CD14-positive monocyte (primary cell): ENCODE data around the gene NRXN3. TPM values are rescaled to one million over a fixed set of nuclear protein-coding genes. Genes with fewer than 3 reads are reported as not detected.

Source experiments
- DNase-seq, 3 donors: peaks; one replicate each; pipeline ENCODE4 v3.0.0-alpha.2; 2011 to 2022
- H2AFZ ChIP-seq: 2 replicates; pipeline ENCODE4 v1.6.0; 2012; ENCODE audit warnings: mild to moderate bottlenecking, low read depth, low read length, inconsistent platforms; ENCODE audit not compliant: insufficient read depth, poor library complexity, severe bottlenecking
- H3K27ac ChIP-seq, 2 donors: 1 replicate in 1 of 2; 2 replicates in 1 of 2; pipeline ENCODE4 v1.5.1; 2012 to 2013; ENCODE audit warnings: low read length in 2 of 2, control low read depth in 1 of 2, inconsistent platforms in 1 of 2, low read depth in 1 of 2, mild to moderate bottlenecking in 1 of 2
- H3K27me3 ChIP-seq, 2 donors: one replicate each; pipeline versions ENCODE4 v1.6.0 to v1.6.1; 2011 to 2013; ENCODE audit warnings: low read length in 2 of 2; ENCODE audit not compliant: control insufficient read depth in 2 of 2, insufficient read depth in 2 of 2
- H3K36me3 ChIP-seq, 2 donors: replicated peaks in 1 of 2; 1 replicate in 1 of 2; 2 replicates in 1 of 2; pipeline versions ENCODE4 v1.5.1 to v1.6.1; 2012 to 2013; ENCODE audit warnings: low read length in 2 of 2, control low read depth in 1 of 2, inconsistent platforms in 1 of 2, mild to moderate bottlenecking in 1 of 2; ENCODE audit not compliant: insufficient read depth in 2 of 2, control insufficient read depth in 1 of 2
- H3K4me1 ChIP-seq, 2 donors: 1 replicate in 1 of 2; 2 replicates in 1 of 2; pipeline versions ENCODE4 v1.5.1 to v1.6.1; 2012 to 2013; ENCODE audit warnings: low read length in 2 of 2, control low read depth in 1 of 2, inconsistent platforms in 1 of 2, mild to moderate bottlenecking in 1 of 2, moderate library complexity in 1 of 2; ENCODE audit not compliant: insufficient read depth in 2 of 2, control insufficient read depth in 1 of 2
- H3K4me2 ChIP-seq: replicated peaks from 2 replicates; pipeline ENCODE3; 2012; ENCODE audit warnings: low read length, moderate library complexity, mild to moderate bottlenecking; ENCODE audit not compliant: poor library complexity, severe bottlenecking; ENCODE audit errors: extremely low read depth
- H3K4me3 ChIP-seq, 3 experiments: fragments of 200-600 bp in 1 of 3; sonication (generic) in 1 of 3; replicated peaks in 1 of 3; 1 replicate in 2 of 3; 2 replicates in 1 of 3; pipeline ENCODE4 v1.5.1; 2011 to 2013; ENCODE audit warnings: low read length in 3 of 3, mild to moderate bottlenecking in 3 of 3, control low read depth in 2 of 3, low read depth in 2 of 3, inconsistent platforms in 1 of 3, moderate library complexity in 1 of 3
- H3K79me2 ChIP-seq: 2 replicates; pipeline ENCODE4 v1.6.0; 2012; ENCODE audit warnings: mild to moderate bottlenecking, control low read depth, inconsistent platforms, low read length, moderate library complexity; ENCODE audit not compliant: insufficient read depth
- H3K9ac ChIP-seq: 2 replicates; pipeline ENCODE4 v1.6.0; 2017; ENCODE audit warnings: low read length, mild to moderate bottlenecking; ENCODE audit not compliant: insufficient read depth, poor library complexity, severe bottlenecking
- H3K9me3 ChIP-seq, 2 donors: replicated peaks in 1 of 2; 1 replicate in 1 of 2; 2 replicates in 1 of 2; pipeline versions ENCODE4 v1.5.1 to v1.6.1; 2012 to 2013; ENCODE audit warnings: low read length in 2 of 2, control low read depth in 1 of 2; ENCODE audit not compliant: control insufficient read depth in 1 of 2, insufficient read depth in 1 of 2
- H4K20me1 ChIP-seq: 2 replicates; pipeline ENCODE4 v1.6.0; 2012; ENCODE audit warnings: mild to moderate bottlenecking, low read length, control low read depth, moderate library complexity; ENCODE audit not compliant: insufficient read depth
- H3K27ac Mint-ChIP-seq, 7 donors: one replicate each; pipeline ENCODE4 v1.8.0; 2020; ENCODE audit warnings: mild to moderate bottlenecking in 7 of 7, mixed read lengths in 7 of 7, moderate library complexity in 6 of 7, inconsistent platforms in 2 of 7
- H3K27me3 Mint-ChIP-seq, 3 donors: one replicate each; pipeline ENCODE4 v1.8.0; 2021 to 2022; ENCODE audit warnings: low read depth in 3 of 3, mild to moderate bottlenecking in 3 of 3, mixed read lengths in 3 of 3, moderate library complexity in 3 of 3, inconsistent platforms in 1 of 3
- H3K36me3 Mint-ChIP-seq, 2 donors: one replicate each; pipeline ENCODE4 v1.8.0; 2020; ENCODE audit warnings: mixed read lengths in 2 of 2, inconsistent platforms in 1 of 2, mild to moderate bottlenecking in 1 of 2
- H3K4me1 Mint-ChIP-seq: one replicate; pipeline ENCODE4 v1.8.0; 2020; ENCODE audit warnings: mild to moderate bottlenecking, mixed read lengths
- H3K4me3 Mint-ChIP-seq, 2 donors: one replicate each; pipeline ENCODE4 v1.8.0; 2020; ENCODE audit warnings: mild to moderate bottlenecking in 2 of 2, mixed read lengths in 2 of 2, moderate library complexity in 1 of 2
- H3K9me3 Mint-ChIP-seq, 7 donors: one replicate each; pipeline ENCODE4 v1.8.0; 2020 to 2022; ENCODE audit warnings: mixed read lengths in 7 of 7, mild to moderate bottlenecking in 6 of 7, moderate library complexity in 6 of 7, inconsistent platforms in 2 of 7
- WGBS: methylation state at CpG from one replicate; pipeline ENCODE4 v1.1.5; 2013; ENCODE audit warnings: missing lambda C conversion rate; ENCODE audit not compliant: insufficient coverage; 5-methylcytosine and 5-hydroxymethylcytosine counted together
- intact Hi-C, 2 donors: fragments of 100-400 bp; cut with micrococcal nuclease; formaldehyde crosslinking; loops; one replicate each; pipeline versions ENCODE4 v1.15.0 to v1.15.1; 2023
- polyA plus RNA-seq, 3 donors: library from polyadenylated mRNA; depleted of rRNA in 1 of 3; unstranded in 2 of 3; stranded (reverse) in 1 of 3; fragments of 300-500 nt in 2 of 3; fragments of >200 nt in 1 of 3; fragmentation: Illumina TruSeq in 2 of 3; gene quantifications; 1 replicate in 2 of 3; 2 replicates in 1 of 3; pipeline ENCODE4 v1.2.3, GENCODE V29; 2012 to 2021
- TF ChIP-seq, protein P1 (sequence below): fragments of 200-600 bp; IDR thresholded peaks from one replicate; pipeline ENCODE4 v1.8.0; 2022; ENCODE audit warnings: antibody characterized with exemption, mild to moderate bottlenecking

Gene NRXN3
- polyA plus RNA-seq, 3 donors = not detected

DNA sequence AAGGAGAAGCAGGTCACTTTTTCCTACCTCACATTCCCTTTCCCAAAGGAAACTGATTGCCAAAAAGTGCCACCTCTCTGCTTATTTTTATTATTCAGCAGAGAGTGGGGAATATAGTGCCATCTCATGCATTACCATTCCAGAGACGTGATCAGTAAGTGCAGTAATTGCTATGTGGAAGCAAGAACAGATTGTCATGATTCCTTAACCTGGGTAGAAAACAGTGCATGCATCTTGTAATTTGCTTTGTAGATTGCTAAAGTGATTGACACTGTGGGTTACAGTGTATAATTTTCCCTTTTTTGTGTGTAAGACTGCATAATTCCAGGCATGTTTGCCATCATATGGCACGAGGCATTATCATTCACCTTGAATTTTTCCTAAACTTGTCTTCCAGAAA is 1708.6 kb downstream of the NRXN3 start:
- Mint-ChIP-seq H3K36me3 (no peaks in the 10 kb centered on the region), H3K4me3 (no peak overlapping the region), H3K9me3 (peaks cover 0 to 6% (median 0%) of the 10 kb centered on the region in 7 donors), H3K27me3 (peaks cover 0 to 2% (median 0%) of the 10 kb centered on the region in 3 donors), H3K4me1 (no peaks in the 10 kb centered on the region), H3K27ac (no peak overlapping the region)
- Histone ChIP-seq H2AFZ (no peak overlapping the region), H3K27ac (no peak overlapping the region), H4K20me1 (no peaks in the 10 kb centered on the region), H3K9ac (no peak overlapping the region), H3K4me1 (no peaks in the 10 kb centered on the region), H3K79me2 (no peaks in the 10 kb centered on the region), H3K36me3 (no peaks in the 10 kb centered on the region), H3K9me3 (no peaks in the 10 kb centered on the region), H3K4me3 (no peak overlapping the region), H3K4me2 (no peak overlapping the region), H3K27me3 (no peaks in the 10 kb centered on the region)
- TF ChIP-seq, protein P1, sequence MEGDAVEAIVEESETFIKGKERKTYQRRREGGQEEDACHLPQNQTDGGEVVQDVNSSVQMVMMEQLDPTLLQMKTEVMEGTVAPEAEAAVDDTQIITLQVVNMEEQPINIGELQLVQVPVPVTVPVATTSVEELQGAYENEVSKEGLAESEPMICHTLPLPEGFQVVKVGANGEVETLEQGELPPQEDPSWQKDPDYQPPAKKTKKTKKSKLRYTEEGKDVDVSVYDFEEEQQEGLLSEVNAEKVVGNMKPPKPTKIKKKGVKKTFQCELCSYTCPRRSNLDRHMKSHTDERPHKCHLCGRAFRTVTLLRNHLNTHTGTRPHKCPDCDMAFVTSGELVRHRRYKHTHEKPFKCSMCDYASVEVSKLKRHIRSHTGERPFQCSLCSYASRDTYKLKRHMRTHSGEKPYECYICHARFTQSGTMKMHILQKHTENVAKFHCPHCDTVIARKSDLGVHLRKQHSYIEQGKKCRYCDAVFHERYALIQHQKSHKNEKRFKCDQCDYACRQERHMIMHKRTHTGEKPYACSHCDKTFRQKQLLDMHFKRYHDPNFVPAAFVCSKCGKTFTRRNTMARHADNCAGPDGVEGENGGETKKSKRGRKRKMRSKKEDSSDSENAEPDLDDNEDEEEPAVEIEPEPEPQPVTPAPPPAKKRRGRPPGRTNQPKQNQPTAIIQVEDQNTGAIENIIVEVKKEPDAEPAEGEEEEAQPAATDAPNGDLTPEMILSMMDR = no peak
- DNase-seq = no peak
- intact Hi-C loops = no loop called here
- WGBS = 100% methylated on average over 1 of the region's 2 CpGs

DNA sequence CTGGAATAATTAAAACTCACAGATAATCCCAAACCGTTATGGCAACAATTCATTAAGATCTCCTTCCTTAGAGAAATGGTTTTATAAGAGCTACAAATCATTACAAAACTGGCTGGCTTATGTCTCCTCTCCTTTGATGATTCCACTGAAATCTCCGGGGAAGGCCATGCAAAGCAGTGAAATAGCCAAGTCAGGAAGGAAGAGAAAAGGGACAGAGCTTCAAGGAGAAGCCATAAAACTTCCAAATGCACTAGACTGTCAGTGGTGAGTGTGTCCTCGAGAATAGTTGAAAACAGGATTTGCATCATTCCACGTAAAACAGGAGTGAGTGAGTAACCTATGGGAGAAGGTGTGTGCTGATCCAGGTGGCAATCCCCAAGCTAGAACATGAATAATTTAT is 1711.1 kb downstream of the NRXN3 start:
- WGBS = no CpG with 5 or more reads among the region's 4 CpGs
- H4K20me1 ChIP-seq = no peaks in the 10 kb centered on the region
- no peaks in the 10 kb centered on the region for H3K4me1 Mint-ChIP-seq
- no peaks in the 10 kb centered on the region for H3K27me3 ChIP-seq
- H3K9me3 ChIP-seq = no peaks in the 10 kb centered on the region
- H3K4me1 ChIP-seq = no peaks in the 10 kb centered on the region
- intact Hi-C loops = no loop called here
- no peak overlapping the region for H3K27ac ChIP-seq
- TF ChIP-seq, protein P1 = no peak
- H3K9me3 Mint-ChIP-seq = peaks cover 0 to 9% (median 2%) of the 10 kb centered on the region in 7 donors
- no peaks in the 10 kb centered on the region for H3K36me3 ChIP-seq
- no peak overlapping the region for H3K27ac Mint-ChIP-seq
- no peaks in the 10 kb centered on the region for H3K79me2 ChIP-seq
- no peaks in the 10 kb centered on the region for H3K36me3 Mint-ChIP-seq
- no peak for DNase-seq
- no peaks in the 10 kb centered on the region for H3K27me3 Mint-ChIP-seq
- H3K4me3 Mint-ChIP-seq = no peak overlapping the region
- no peak overlapping the region for H2AFZ ChIP-seq
- H3K4me2 ChIP-seq = no peak overlapping the region
- H3K4me3 ChIP-seq = no peak overlapping the region
- H3K9ac ChIP-seq = no peak overlapping the region
